Measurements from ENCODE around the gene GJB2.

The GJB2 gene

DNA sequence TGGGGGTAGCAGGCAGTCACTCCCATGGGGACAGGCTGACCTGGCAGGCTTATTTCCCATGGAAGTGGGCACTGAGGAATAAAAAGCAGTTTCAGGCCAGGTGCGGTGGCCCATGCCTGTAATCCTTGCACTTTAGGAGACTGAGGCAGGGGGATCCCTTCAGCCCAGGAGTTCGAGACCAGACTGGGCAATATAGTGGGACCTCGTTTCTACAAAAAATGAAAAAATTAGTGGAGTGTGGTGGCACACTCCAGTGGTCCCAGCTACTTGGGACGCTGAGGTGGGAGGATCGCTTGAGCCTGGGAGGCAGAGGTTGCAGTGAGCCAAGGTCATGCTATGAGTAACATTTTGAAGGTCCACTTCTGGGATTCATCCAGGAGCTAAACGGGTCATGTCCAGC lies 6.0 kb downstream of the GJB2 start:
- no peak overlapping the region for H3K27ac ChIP-seq
- TF ChIP-seq, protein P1, sequence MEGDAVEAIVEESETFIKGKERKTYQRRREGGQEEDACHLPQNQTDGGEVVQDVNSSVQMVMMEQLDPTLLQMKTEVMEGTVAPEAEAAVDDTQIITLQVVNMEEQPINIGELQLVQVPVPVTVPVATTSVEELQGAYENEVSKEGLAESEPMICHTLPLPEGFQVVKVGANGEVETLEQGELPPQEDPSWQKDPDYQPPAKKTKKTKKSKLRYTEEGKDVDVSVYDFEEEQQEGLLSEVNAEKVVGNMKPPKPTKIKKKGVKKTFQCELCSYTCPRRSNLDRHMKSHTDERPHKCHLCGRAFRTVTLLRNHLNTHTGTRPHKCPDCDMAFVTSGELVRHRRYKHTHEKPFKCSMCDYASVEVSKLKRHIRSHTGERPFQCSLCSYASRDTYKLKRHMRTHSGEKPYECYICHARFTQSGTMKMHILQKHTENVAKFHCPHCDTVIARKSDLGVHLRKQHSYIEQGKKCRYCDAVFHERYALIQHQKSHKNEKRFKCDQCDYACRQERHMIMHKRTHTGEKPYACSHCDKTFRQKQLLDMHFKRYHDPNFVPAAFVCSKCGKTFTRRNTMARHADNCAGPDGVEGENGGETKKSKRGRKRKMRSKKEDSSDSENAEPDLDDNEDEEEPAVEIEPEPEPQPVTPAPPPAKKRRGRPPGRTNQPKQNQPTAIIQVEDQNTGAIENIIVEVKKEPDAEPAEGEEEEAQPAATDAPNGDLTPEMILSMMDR (conservative IDR thresholded peaks at IDR 0.05): no peak
- no peak for TF ChIP-seq ZFX (IDR thresholded peaks at IDR 0.05)

DNA sequence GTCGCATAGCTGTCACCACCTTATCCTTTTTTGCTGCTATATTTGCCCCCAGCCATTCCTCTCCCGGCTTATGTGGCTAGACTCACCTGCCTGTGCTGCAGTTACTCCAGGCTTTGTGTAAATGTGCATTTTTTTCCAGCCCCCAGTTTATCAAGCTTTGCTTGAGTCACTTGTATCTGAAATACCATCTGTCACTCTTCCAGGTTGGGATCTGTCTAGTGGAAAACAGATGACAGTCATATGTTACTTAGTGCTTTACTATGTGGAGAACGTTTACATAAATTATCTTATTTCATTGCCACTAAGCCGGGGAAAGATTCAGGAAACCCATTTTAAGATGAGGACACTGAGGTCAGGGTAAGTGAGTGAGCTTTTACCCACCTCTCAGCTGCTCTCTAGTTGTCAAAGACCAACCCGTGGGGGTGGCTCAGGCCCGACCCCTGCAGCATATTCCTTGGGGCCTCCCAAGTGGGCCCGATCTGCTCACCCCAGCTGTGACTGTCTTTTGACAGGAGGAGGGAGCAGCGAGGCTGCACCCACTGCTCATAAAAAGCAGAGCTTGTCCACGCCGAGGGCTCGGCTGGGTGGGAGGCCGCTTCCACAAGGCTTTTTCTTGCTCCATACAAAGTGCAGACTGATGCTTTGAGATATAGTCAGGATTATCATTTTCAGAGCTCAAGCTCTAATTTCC lies 7.2 kb downstream of the GJB2 start:
- no peak overlapping the region for H3K27ac ChIP-seq
- TF ChIP-seq, protein P1 (conservative IDR thresholded peaks at IDR 0.05): no peak
- no peak for TF ChIP-seq ZFX (IDR thresholded peaks at IDR 0.05)

DNA sequence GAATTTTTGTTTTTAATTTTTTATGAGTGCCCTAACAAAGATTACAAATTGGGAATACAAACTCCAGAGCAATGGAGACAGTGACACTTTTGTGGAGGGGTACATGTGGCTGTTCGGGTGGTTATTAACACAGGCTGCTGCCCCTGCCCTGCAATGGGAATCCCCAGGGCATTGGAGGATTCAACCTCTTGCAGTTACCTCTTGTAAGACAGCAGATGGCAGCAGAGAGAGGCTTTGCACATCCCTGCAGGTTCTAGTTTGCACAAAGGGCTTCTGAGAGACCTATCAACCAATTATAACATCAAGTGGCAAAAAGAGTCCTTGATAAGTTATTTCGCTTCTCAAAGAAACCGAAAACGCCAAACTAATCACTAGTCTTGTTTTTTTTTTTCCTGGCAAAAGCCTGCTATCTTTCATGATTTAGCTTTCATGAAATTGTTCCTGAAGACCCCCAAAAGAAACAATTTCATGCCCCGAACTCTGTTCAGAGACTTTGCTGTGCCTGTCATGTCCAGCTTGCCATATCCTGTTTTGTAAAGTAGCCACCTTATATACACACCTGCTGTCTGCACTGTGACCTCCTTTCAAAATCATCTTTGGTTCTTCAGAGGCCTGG lies 10.4 kb downstream of the GJB2 start:
- no peak overlapping the region for H3K27ac ChIP-seq
- TF ChIP-seq, protein P1 (conservative IDR thresholded peaks at IDR 0.05): peak; percentile 98
- no peak for TF ChIP-seq ZFX (IDR thresholded peaks at IDR 0.05)

- no peak overlapping the region for H3K27ac ChIP-seq
- TF ChIP-seq ZFX (IDR thresholded peaks at IDR 0.05): no peak
- TF ChIP-seq, protein P1 (conservative IDR thresholded peaks at IDR 0.05): no peak
Observed at GRCh38 chr13:20181188-20181587, 11.6 kb downstream of the GJB2 start.

DNA sequence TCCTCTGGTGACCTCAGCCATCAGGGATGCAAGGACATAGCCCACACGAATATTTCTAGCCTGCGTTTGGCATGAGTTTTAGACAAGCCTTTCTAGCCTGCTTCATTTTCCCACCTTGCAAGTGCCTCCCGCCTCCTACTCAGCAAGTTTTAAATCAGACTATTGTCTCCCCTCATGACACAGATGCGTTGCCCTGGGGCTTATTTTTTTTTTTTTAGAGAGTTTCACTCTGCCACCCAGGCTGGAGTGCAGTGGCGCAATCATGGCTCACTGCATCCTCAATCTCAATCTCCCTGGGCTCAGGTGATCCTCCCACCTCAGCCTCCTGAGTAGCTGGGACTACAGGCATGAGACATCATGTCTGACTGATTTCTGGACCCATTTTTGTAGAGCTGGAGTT lies 14.6 kb downstream of the GJB2 start:
- H3K27ac ChIP-seq: no peak overlapping the region
- TF ChIP-seq, protein P1 (conservative IDR thresholded peaks at IDR 0.05): no peak
- no peak for TF ChIP-seq ZFX (IDR thresholded peaks at IDR 0.05)

DNA sequence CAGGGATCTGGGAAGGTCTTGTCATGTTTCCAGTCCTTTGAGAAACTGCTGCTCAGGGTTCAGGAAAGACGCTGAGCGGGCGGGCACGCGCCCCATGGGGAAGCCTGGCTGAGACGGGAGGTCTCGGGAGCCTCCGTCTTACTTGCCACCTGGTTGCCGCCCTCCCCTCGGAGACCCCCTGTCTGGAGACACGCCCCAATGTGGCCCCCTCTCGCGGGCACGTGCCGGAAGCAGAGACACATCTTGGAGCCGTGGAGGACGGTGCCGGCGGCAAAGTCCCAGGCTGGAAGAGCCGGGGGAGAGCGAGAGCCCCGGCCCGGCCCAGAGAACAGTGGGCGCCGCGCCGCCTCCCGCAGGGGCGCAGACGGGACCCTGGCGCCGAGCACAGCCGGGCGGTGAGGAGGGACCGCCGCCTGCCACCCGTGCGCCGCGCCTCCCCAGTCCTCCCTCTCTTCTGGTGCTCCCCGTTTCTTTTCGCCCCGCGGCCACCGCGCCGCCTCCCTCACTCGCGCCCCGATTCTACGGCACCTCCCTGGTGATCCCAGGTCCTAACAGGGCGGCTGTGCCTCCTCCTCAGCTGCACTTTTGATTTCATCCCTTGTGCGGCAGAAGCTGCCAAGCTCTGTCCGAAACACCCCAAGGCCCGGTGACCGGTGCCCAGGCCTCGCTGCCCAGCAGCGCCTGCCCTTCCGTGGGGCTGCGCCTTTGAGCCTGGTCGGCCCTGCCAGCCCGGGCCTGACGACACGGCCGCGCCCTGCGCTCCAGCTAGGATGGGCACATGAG lies 15.5 kb downstream of the GJB2 start:
- peak overlapping the region; percentile 74; the same call in 1 of the 2 replicates for H3K27ac ChIP-seq
- TF ChIP-seq, protein P1 (conservative IDR thresholded peaks at IDR 0.05): no peak
- TF ChIP-seq ZFX (IDR thresholded peaks at IDR 0.05): no peak
